GM12878 (cell line): Measurements from ENCODE around the gene PLEKHH1. TPM values are rescaled to one million over a fixed set of nuclear protein-coding genes. Genes with fewer than 3 reads are reported as not detected.

ENCODE experiments used
- ATAC-seq: fragments of 200-7000 bp; cut with Tn5 transposase; 3 replicates; pipeline ENCODE4 v1.9.1; 2020; ENCODE audit warnings: mild to moderate bottlenecking, moderate library complexity
- BruUV-seq: library from RNA; stranded (reverse); fragments of 400-500 nt; replicated peaks from 2 replicates; lab custom pipeline; 2021; lab: Mats Ljungman, UMichigan
- CTCF ChIA-PET: fragments of 300-600 bp; sonication (Branson Sonifier 250); formaldehyde crosslinking; extraction: SDS; loops from one replicate; lab custom pipeline; 2021; ENCODE audit warnings: inconsistent platforms; lab: Yijun Ruan, JAX
- POLR2A ChIA-PET: fragments of 350-600 bp; formaldehyde crosslinking; extraction: SDS; loops from one replicate; lab custom pipeline; 2021; ENCODE audit warnings: inconsistent platforms; lab: Charles Lee
- RAD21 ChIA-PET: fragments of 300-600 bp; sonication (Branson Sonifier 250); formaldehyde crosslinking; loops from one replicate; lab custom pipeline; 2023; ENCODE audit warnings: antibody characterized with exemption; ENCODE audit not compliant: unreplicated experiment; lab: Charles Lee
- SMC1A ChIA-PET: fragments of 300-600 bp; sonication (Branson Sonifier 250); formaldehyde crosslinking; loops from one replicate; lab custom pipeline; 2023; ENCODE audit not compliant: unreplicated experiment, uncharacterized antibody; lab: Charles Lee
- DNase-seq: peaks from one replicate; pipeline ENCODE4 v3.0.0-alpha.2; 2011; ENCODE audit warnings: low read depth, low spot score
- FAIRE-seq: peaks from 3 replicates; lab custom pipeline; 2011; peaks lifted over from hg19 to GRCh38; lab: Jason Lieb, UNC
- H2AFZ ChIP-seq: 2 replicates; pipeline ENCODE4 v1.6.0; 2011; ENCODE audit warnings: low read depth, low read length, control low read depth; ENCODE audit not compliant: control insufficient read depth
- H3K27ac ChIP-seq: 2 replicates; pipeline ENCODE4 v1.5.1; 2011; ENCODE audit warnings: control low read depth; ENCODE audit not compliant: control insufficient read depth, insufficient read depth
- H3K27me3 ChIP-seq, 2 experiments: replicated peaks in 1 of 2; 2 replicates each; pipeline versions ENCODE4 v1.6.0 to v1.6.1; 2011; ENCODE audit warnings: low read length in 1 of 2; ENCODE audit not compliant: control insufficient read depth in 2 of 2, insufficient read depth in 2 of 2
- H3K36me3 ChIP-seq, 2 experiments: 2 replicates each; pipeline ENCODE4 v1.5.1; 2011; ENCODE audit warnings: low read length in 1 of 2; ENCODE audit not compliant: control insufficient read depth in 2 of 2, insufficient read depth in 2 of 2
- H3K4me1 ChIP-seq: 2 replicates; pipeline ENCODE4 v1.6.1; 2011; ENCODE audit warnings: mild to moderate bottlenecking, low read length, moderate library complexity, mixed read lengths; ENCODE audit not compliant: control insufficient read depth, insufficient read depth
- H3K4me2 ChIP-seq: 2 replicates; pipeline ENCODE4 v1.6.0; 2011; ENCODE audit warnings: control low read depth; ENCODE audit not compliant: control insufficient read depth, insufficient read depth
- H3K4me3 ChIP-seq: fragments of 200-600 bp; sonication (generic); 2 replicates; pipeline ENCODE4 v1.5.1; 2016
- H3K79me2 ChIP-seq: 2 replicates; pipeline ENCODE4 v1.6.0; 2011; ENCODE audit warnings: low read length; ENCODE audit not compliant: control insufficient read depth, insufficient read depth
- H3K9ac ChIP-seq: 2 replicates; pipeline ENCODE4 v1.8.0; 2011; ENCODE audit warnings: low read length, control low read depth, mixed read lengths; ENCODE audit not compliant: control insufficient read depth, insufficient read depth
- H3K9me3 ChIP-seq: replicated peaks from 3 replicates; pipeline ENCODE4 v1.5.1; 2011; ENCODE audit warnings: mild to moderate bottlenecking, low read length; ENCODE audit not compliant: control insufficient read depth, insufficient read depth
- H4K20me1 ChIP-seq: 2 replicates; pipeline ENCODE4 v1.6.0; 2011; ENCODE audit not compliant: control insufficient read depth, insufficient read depth
- ATF3 ChIP-seq: IDR thresholded peaks from 2 replicates; pipeline ENCODE4 v1.6.1; 2011; ENCODE audit warnings: low read depth, mild to moderate bottlenecking, low read length, moderate library complexity, borderline replicate concordance; ENCODE audit errors: extremely low read depth
- CBX5 ChIP-seq: sonication (generic); IDR thresholded peaks from 2 replicates; pipeline ENCODE4 v1.6.1; 2016; ENCODE audit warnings: low read depth, moderate library complexity, mild to moderate bottlenecking, inconsistent platforms
- CEBPZ ChIP-seq: fragments of 150-350 bp; IDR thresholded peaks from 2 replicates; pipeline ENCODE4 v1.6.1; 2016; ENCODE audit warnings: low read depth, low read length
- CHD2 ChIP-seq: IDR thresholded peaks from 2 replicates; pipeline ENCODE4 v1.6.1; 2011; ENCODE audit warnings: low read depth, low read length, improper control_type of control experiment, borderline replicate concordance
- CHD4 ChIP-seq: fragments of 200-600 bp; sonication (generic); IDR thresholded peaks from 2 replicates; pipeline ENCODE4 v1.6.1; 2016; ENCODE audit warnings: mild to moderate bottlenecking
- DPF2 ChIP-seq: fragments of 450-650 bp; IDR thresholded peaks from 2 replicates; pipeline ENCODE4 v1.6.1; 2017; ENCODE audit warnings: mild to moderate bottlenecking
- ESRRA ChIP-seq: IDR thresholded peaks from 2 replicates; pipeline ENCODE4 v1.6.1; 2012; ENCODE audit warnings: mild to moderate bottlenecking, low read length, improper control_type of control experiment
- IRF3 ChIP-seq: fragments of 450-650 bp; IDR thresholded peaks from 2 replicates; pipeline ENCODE4 v1.6.1; 2014; ENCODE audit warnings: mild to moderate bottlenecking
- JUNB ChIP-seq: IDR thresholded peaks from 2 replicates; pipeline ENCODE4 v1.6.1; 2016; ENCODE audit warnings: antibody characterized with exemption, mild to moderate bottlenecking
- KLF5 ChIP-seq: fragments of 450-650 bp; IDR thresholded peaks from 2 replicates; pipeline ENCODE4 v1.6.1; 2014; ENCODE audit warnings: mild to moderate bottlenecking; ENCODE audit not compliant: partially characterized antibody
- MAX ChIP-seq: IDR thresholded peaks from 2 replicates; pipeline ENCODE4 v1.6.1; 2012; ENCODE audit warnings: low read depth, low read length, improper control_type of control experiment
- MYB ChIP-seq: fragments of 150-350 bp; IDR thresholded peaks from 2 replicates; pipeline ENCODE4 v1.6.1; 2014; ENCODE audit warnings: mild to moderate bottlenecking, low read depth, low read length, borderline replicate concordance
- NR2C2 ChIP-seq: IDR thresholded peaks from 2 replicates; pipeline ENCODE4 v1.6.1; 2011; ENCODE audit warnings: borderline replicate concordance, low read depth; ENCODE audit not compliant: control insufficient read depth, insufficient read length
- PBX3 ChIP-seq: IDR thresholded peaks from 2 replicates; pipeline ENCODE4 v1.6.1; 2011; ENCODE audit warnings: mild to moderate bottlenecking, low read depth, low read length, moderate library complexity; ENCODE audit not compliant: insufficient replicate concordance
- POU2F2 ChIP-seq: IDR thresholded peaks from 3 replicates; pipeline ENCODE4 v1.6.1; 2011; ENCODE audit warnings: low read depth, mild to moderate bottlenecking, low read length, borderline replicate concordance
- SREBF2 ChIP-seq: IDR thresholded peaks from 2 replicates; pipeline ENCODE4 v1.6.1; 2012; ENCODE audit warnings: mild to moderate bottlenecking, low read length
- TARDBP ChIP-seq: IDR thresholded peaks from 2 replicates; pipeline ENCODE4 v1.6.1; 2016; ENCODE audit warnings: borderline replicate concordance
- TCF7 ChIP-seq: IDR thresholded peaks from 2 replicates; pipeline ENCODE4 v1.6.1; 2014; ENCODE audit warnings: antibody characterized with exemption, borderline replicate concordance
- ZNF384 ChIP-seq: IDR thresholded peaks from 2 replicates; pipeline ENCODE4 v1.6.1; 2012; ENCODE audit warnings: low read depth, mild to moderate bottlenecking, low read length, improper control_type of control experiment, borderline replicate concordance
- WGBS: methylation state at CpG from one replicate; pipeline ENCODE4 v1.1.6; 2016; ENCODE audit warnings: low lambda C conversion rate; ENCODE audit not compliant: insufficient replicate concordance, insufficient coverage; ENCODE audit errors: missing lambda C conversion rate; 5-methylcytosine and 5-hydroxymethylcytosine counted together
- in situ Hi-C: fragments of 300-500 bp; cut with MboI; formaldehyde crosslinking; loops from 9 replicates; pipeline ENCODE4 v1.14.3; 2018; ENCODE audit warnings: mixed read lengths
- intact Hi-C: fragments of 100-400 bp; cut with micrococcal nuclease; formaldehyde crosslinking; loops from one replicate; pipeline ENCODE4 v1.14.2; 2022; ENCODE audit not compliant: unreplicated experiment
- polyA plus RNA-seq, 11 experiments: library from polyadenylated mRNA; depleted of rRNA in 4 of 11; unstranded in 6 of 11; stranded (reverse) in 5 of 11; fragments of >200 nt; fragmentation: Nextera tagmentation in 4 of 11; fragmentation: Illumina TruSeq in 1 of 11; extraction: Ambion mirVana in 4 of 11; extraction: Trizol in 1 of 11; gene quantifications; 1 replicate in 1 of 11; 2 replicates in 10 of 11; pipeline versions ENCODE4 v1.2.1 to v1.2.3, GENCODE V29; 2011 to 2016; ENCODE audit warnings: inconsistent platforms in 2 of 11, missing spikeins in 2 of 11, low read depth in 1 of 11
- total RNA-seq, 4 experiments: library from RNA; depleted of rRNA in 3 of 4; stranded (reverse); fragments of >200 nt in 3 of 4; fragmentation: Illumina TruSeq in 1 of 4; extraction: Trizol in 1 of 4; gene quantifications; 2 replicates each; pipeline versions ENCODE4 v1.2.1 to v1.2.3, GENCODE V29; 2013 to 2021

PLEKHH1 gene
- total and polyA plus RNA-seq, 10 of the 15 experiments (the other 5 are each of a cell fraction or from before 2014, with no cell fraction given) = 0.11 to 0.95 (median 0.41) TPM

GRCh38 chr14:67553547-67553946, 20.5 kb downstream of the PLEKHH1 start (continued):
- TF ChIP-seq CEBPZ = no peak
- no peak for TF ChIP-seq KLF5
- TF ChIP-seq CBX5 = no peak
- no peak for TF ChIP-seq IRF3
- TF ChIP-seq MAX = no peak
- TF ChIP-seq JUNB = no peak
- no peak for TF ChIP-seq MYB

GRCh38 chr14:67554341-67554740, 21.3 kb downstream of the PLEKHH1 start:
- in situ Hi-C loops = no loop called here
- ChIA-PET POLR2A (no interaction called here), CTCF (interaction anchor here (0.6 to 0.9 kb wide), 4 partner anchors 13 to 127 kb away, joined by 3 to 4 read pairs (median 3); no protein-coding TSS in a partner anchor), RAD21 (interaction anchor here (1.4 to 3.3 kb wide), 2 partner anchors 17 to 127 kb away, joined by 6 to 12 read pairs; no protein-coding TSS in a partner anchor), SMC1A (interaction anchor here (1.1 kb wide), 1 partner anchor 127 kb away, joined by 4 read pairs; no protein-coding TSS in a partner anchor)
- ATAC-seq (no peak), DNase-seq (no peak), FAIRE-seq (no peak)
- BruUV-seq = no TSS peak
- H3K27me3 ChIP-seq = peaks cover 0 to 4% of the 10 kb centered on the region in 2 experiments; a peak in 1 of 4 replicates
- no peaks in the 10 kb centered on the region for H3K4me1 ChIP-seq
- no peak overlapping the region for H3K27ac ChIP-seq
- no peak overlapping the region for H3K4me2 ChIP-seq
- no peak overlapping the region for H3K9ac ChIP-seq
- no peaks in the 10 kb centered on the region for H3K36me3 ChIP-seq
- H3K79me2 ChIP-seq = no peaks in the 10 kb centered on the region
- 58% methylated on average over 7 of the region's 7 CpGs for WGBS
- H3K4me3 ChIP-seq = no peak overlapping the region
- no peak overlapping the region for H2AFZ ChIP-seq
- no peaks in the 10 kb centered on the region for H3K9me3 ChIP-seq
- intact Hi-C loops = no loop called here
- H4K20me1 ChIP-seq = no peaks in the 10 kb centered on the region
- TF ChIP-seq CHD4 (no peak), POU2F2 (no peak), CHD2 (no peak), TCF7 (no peak), ATF3 (no peak), SREBF2 (no peak), NR2C2 (no peak), ZNF384 (no peak), TARDBP (no peak), ESRRA (no peak), PBX3 (no peak), DPF2 (no peak)
